HG03354 (cell line): ENCODE data around the gene SCGB1D1.

Experiments
- ATAC-seq: cut with Tn5 transposase; IDR thresholded peaks from one replicate; pipeline ENCODE4 v1.9.1; 2021; ENCODE audit warnings: mild to moderate bottlenecking; ENCODE audit not compliant: unreplicated experiment, poor library complexity, severe bottlenecking

SCGB1D1 gene

GRCh38 chr11:62208785-62209144, 18.7 kb downstream of the SCGB1D1 start:
- no peak for ATAC-seq

GRCh38 chr11:62217191-62217748, 27.3 kb downstream of the SCGB1D1 start:
- ATAC-seq: no peak

- no peak for ATAC-seq
Observed at GRCh38 chr11:62221498-62221897, 31.5 kb downstream of the SCGB1D1 start.

GRCh38 chr11:62223095-62223494, 33.1 kb downstream of the SCGB1D1 start:
- no peak for ATAC-seq

- no peak for ATAC-seq
Observed at GRCh38 chr11:62233730-62234129, 43.7 kb downstream of the SCGB1D1 start.

GRCh38 chr11:62236187-62236586, 46.2 kb downstream of the SCGB1D1 start:
- no peak for ATAC-seq

- no peak for ATAC-seq
Observed at GRCh38 chr11:62237499-62237898, 47.5 kb downstream of the SCGB1D1 start.

GRCh38 chr11:62238151-62238550, 48.1 kb downstream of the SCGB1D1 start:
- no peak for ATAC-seq

GRCh38 chr11:62241095-62241494, 51.1 kb downstream of the SCGB1D1 start:
- no peak for ATAC-seq

GRCh38 chr11:62242021-62242420, 52.0 kb downstream of the SCGB1D1 start, which contains the start of gene SCGB1D2:
Gene SCGB1D2, plus strand, starts transcription at chr11:62242239. Its CDS starts 69 bp downstream, at chr11:62242308.
- no peak for ATAC-seq
